Fibroblast of the aortic adventitia (primary cell): ENCODE measurements around the gene NME1. TPM values are rescaled to one million over a fixed set of nuclear protein-coding genes. Genes with fewer than 3 reads are reported as not detected.

ENCODE experiments used
- DNase-seq: peaks from one replicate; pipeline ENCODE4 v3.0.0-alpha.2; 2010; ENCODE audit warnings: low read depth
- H3K4me3 ChIP-seq: 2 replicates; pipeline ENCODE4 v1.5.1; 2011; ENCODE audit warnings: low read depth, mild to moderate bottlenecking, control low read depth, low read length, moderate library complexity
- total RNA-seq: library from RNA; depleted of rRNA; stranded (reverse); fragments of >200 nt; gene quantifications from 2 replicates; pipeline ENCODE4 v1.2.3, GENCODE V29; 2012; ENCODE audit warnings: low replicate concordance
- TF ChIP-seq, protein P1 (sequence below): IDR thresholded peaks from 2 replicates; pipeline ENCODE4 v1.5.1; 2011; ENCODE audit warnings: mild to moderate bottlenecking, low read length, control low read depth, inconsistent platforms; ENCODE audit not compliant: insufficient read depth

Gene NME1
- total RNA-seq, 1 donor, result 138 TPM

DNA sequence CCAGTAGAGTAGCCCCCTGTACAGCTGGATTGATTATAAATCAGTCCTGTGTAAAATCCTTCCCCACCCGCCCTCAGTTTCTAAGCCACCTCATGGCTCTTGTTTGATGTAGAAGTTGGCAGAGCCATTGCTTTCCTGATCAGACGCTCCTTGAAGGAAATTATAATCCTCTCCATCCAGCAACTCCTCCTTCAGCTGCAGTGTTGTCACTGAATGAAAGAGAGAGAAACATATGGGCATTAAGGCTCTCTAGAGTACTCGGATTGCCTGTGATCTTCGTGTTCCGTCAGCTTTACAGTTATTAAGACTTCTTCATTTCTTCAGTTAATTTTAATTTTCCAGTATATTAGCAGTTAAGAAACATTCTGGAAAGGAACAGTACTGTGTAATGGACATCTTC, 27.1 kb downstream of the NME1 start:
- TF ChIP-seq, protein P1, sequence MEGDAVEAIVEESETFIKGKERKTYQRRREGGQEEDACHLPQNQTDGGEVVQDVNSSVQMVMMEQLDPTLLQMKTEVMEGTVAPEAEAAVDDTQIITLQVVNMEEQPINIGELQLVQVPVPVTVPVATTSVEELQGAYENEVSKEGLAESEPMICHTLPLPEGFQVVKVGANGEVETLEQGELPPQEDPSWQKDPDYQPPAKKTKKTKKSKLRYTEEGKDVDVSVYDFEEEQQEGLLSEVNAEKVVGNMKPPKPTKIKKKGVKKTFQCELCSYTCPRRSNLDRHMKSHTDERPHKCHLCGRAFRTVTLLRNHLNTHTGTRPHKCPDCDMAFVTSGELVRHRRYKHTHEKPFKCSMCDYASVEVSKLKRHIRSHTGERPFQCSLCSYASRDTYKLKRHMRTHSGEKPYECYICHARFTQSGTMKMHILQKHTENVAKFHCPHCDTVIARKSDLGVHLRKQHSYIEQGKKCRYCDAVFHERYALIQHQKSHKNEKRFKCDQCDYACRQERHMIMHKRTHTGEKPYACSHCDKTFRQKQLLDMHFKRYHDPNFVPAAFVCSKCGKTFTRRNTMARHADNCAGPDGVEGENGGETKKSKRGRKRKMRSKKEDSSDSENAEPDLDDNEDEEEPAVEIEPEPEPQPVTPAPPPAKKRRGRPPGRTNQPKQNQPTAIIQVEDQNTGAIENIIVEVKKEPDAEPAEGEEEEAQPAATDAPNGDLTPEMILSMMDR, result no peak
- no peak for DNase-seq
- H3K4me3 ChIP-seq, result no peak overlapping the region

DNA sequence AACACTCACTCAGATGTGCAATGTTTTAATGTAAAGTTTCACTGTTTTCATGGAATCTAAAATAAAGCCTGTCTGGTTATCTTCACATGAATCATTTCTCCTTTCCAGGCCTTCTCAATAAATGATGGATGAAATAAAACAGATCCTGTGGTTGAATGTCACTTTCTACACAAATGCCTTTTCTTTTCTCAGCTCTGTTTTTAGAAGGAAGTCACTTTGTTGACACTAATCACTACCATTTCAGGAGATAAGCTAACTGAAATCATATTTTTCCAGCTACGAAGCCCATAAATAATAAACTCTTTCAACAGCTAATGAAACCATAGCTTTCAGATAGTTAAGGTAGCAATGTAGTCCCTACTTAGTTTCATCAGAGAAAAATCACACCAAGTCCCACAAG, 30.8 kb downstream of the NME1 start:
- H3K4me3 ChIP-seq, result no peak overlapping the region
- peak; percentile 35 for DNase-seq
- TF ChIP-seq, protein P1, result no peak

DNA sequence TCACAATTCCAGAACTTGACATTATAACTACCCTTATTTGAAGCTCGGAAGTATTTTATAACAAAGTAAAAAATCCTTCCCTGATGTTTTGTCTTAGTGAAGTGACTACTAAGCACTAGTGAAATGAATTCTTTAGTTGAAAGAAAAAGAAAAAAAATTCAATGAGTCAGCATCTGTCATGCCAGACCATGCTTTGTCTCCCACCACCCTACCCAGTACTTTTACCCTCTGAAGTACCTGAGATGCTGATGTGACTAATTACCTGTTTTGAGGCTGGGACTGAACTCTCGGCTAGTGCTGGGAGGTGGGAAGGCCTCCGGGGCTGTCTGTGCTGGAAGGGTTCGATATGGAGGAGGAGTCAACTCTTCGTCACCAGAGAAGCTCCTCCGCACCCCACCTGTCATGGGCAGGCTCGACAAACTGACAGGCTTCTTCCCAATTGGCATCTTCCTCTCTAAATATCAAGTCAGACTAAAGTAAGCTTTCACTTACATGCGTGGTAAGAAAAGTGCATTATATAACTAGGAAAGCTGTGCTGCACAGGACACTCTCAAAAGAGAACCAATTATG, 32.5 kb downstream of the NME1 start:
- no peak overlapping the region for H3K4me3 ChIP-seq
- DNase-seq, result no peak
- TF ChIP-seq, protein P1, result no peak

DNA sequence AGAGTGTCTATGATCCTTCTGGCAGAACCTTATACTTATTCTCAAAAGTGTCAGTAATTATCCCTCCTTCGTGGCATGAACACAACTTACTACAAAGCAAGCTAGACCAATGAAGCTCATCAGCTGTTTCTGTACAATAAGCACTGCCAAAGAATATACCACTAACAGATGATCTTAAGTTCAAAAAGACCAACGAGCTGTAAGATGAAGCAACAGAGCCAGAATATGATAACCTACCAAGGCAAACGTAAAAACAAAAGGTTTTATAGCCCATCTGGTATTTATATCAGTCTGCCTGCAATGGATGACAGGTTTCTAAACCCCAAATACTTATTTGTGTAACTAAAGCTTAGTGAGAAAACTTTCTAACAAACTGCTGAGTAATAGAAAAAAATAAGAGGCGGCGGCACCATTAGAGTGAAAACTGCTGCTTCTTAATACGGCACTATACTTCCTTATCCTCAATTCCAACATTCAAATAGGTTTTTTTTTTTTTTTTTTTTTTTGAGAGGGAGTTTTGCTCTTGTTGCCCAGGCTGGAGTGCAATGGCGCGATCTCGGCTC, 35.0 kb downstream of the NME1 start:
- TF ChIP-seq, protein P1, result no peak
- no peak overlapping the region for H3K4me3 ChIP-seq
- DNase-seq, result no peak

DNA sequence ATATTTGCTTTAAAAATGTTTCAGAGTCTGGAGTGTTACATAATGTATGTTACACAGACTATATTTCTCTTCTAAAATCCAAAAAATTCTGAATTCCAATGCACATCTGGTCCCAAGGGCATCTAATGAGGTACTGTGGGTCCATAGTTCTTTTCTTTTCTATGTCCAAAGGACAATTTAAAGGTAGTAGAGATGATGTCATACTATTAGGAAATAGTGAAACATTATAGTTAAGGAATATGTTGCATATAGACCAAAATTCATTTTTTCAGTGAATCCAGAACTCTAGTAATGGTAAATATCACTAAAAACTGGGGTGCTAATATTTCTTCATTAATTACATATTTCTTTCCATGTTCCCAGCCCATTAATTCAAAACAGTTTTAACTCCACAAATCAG, 35.8 kb downstream of the NME1 start:
- TF ChIP-seq, protein P1, result no peak
- H3K4me3 ChIP-seq, result no peak overlapping the region
- DNase-seq, result no peak

DNA sequence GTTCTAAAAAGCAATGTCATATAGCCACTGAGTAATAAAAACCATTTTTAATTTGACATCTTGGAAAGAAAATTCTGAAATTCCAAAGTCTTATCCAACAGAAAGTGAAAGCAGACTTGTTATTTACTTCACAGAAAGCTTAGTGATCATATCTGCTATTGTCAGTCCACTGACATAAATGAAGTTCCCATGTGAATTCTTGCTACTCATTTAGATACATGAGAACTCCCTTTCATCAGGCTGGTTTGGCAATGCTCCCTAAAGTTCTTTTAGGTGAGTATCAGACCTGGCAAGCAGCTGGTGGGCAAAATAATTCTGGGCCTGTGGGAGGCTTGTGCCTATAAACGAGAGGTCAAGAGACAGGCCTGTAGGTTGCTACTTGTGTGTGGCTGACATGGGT, 36.3 kb downstream of the NME1 start:
- TF ChIP-seq, protein P1, result no peak
- DNase-seq, result peak; percentile 12
- H3K4me3 ChIP-seq, result no peak overlapping the region

DNA sequence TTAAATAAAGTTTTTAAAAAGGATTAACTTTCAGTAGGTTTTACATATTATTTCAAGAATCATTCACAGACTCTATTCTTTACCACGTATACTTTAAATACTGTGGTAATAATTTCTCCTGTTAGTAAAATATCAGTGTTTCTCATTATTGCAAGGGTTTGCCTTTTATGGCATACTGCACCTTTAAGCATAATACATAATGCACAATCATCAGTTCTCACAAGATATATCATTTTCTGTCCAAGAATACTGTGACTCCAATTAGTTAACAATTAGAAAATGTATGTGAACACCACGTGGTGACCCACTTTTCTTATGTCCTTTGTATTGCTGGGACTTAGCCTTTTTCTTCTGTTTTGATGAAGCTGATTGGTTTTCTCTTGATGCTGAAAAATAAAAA, 38.5 kb downstream of the NME1 start:
- no peak overlapping the region for H3K4me3 ChIP-seq
- TF ChIP-seq, protein P1, result no peak
- DNase-seq, result no peak
